GM08714 (cell line): Measurements from ENCODE around the gene UPK3B.
"Not testable (repeated sequence)": the region's sequence is repeated elsewhere in the genome, so short reads cannot be mapped to it uniquely, and the experiment has no call there.

Experiments used
- H3K4me3 ChIP-seq: fragments of 200-500 bp; sonication (Bioruptor generic); 2 replicates; pipeline ENCODE4 v1.5.1; 2014; ENCODE audit warnings: mild to moderate bottlenecking, low read length, inconsistent platforms
- ZNF274 ChIP-seq: IDR thresholded peaks from 2 replicates; pipeline ENCODE4 v1.6.1; 2012; ENCODE audit warnings: mild to moderate bottlenecking, low read depth, low read length

The UPK3B gene

GRCh38 chr7:76487969-76488368 is 22.4 kb upstream of the UPK3B start:
- not testable (repeated sequence) for H3K4me3 ChIP-seq

- not testable (repeated sequence) for H3K4me3 ChIP-seq
Observed at GRCh38 chr7:76492139-76492538, 18.2 kb upstream of the UPK3B start.

GRCh38 chr7:76495717-76496116 is 14.6 kb upstream of the UPK3B start:
- H3K4me3 ChIP-seq = not testable (repeated sequence)

GRCh38 chr7:76497918-76498582 is 12.3 kb upstream of the UPK3B start:
- H3K4me3 ChIP-seq = not testable (repeated sequence)

- H3K4me3 ChIP-seq = not testable (repeated sequence)
Observed at GRCh38 chr7:76498583-76499200, 11.7 kb upstream of the UPK3B start.

- H3K4me3 ChIP-seq = not testable (repeated sequence)
Observed at GRCh38 chr7:76499201-76499923, 11.0 kb upstream of the UPK3B start.

- not testable (repeated sequence) for H3K4me3 ChIP-seq
Observed at GRCh38 chr7:76499924-76500241, 10.5 kb upstream of the UPK3B start.

GRCh38 chr7:76502224-76502623 is 8.1 kb upstream of the UPK3B start:
- not testable (repeated sequence) for H3K4me3 ChIP-seq

GRCh38 chr7:76502836-76503235 is 7.5 kb upstream of the UPK3B start:
- H3K4me3 ChIP-seq = not testable (repeated sequence)

- H3K4me3 ChIP-seq = not testable (repeated sequence)
Observed at GRCh38 chr7:76503244-76503643, 7.1 kb upstream of the UPK3B start.

- not testable (repeated sequence) for H3K4me3 ChIP-seq
Observed at GRCh38 chr7:76504351-76505167, 5.8 kb upstream of the UPK3B start.

GRCh38 chr7:76505168-76506080 is 4.9 kb upstream of the UPK3B start:
- no peak overlapping the region for H3K4me3 ChIP-seq
- TF ChIP-seq ZNF274 = no peak

- TF ChIP-seq ZNF274 = no peak
- H3K4me3 ChIP-seq = no peak overlapping the region
Observed at GRCh38 chr7:76506081-76506440, 4.3 kb upstream of the UPK3B start.

- not testable (repeated sequence) for H3K4me3 ChIP-seq
Observed at GRCh38 chr7:76506643-76507042, 3.7 kb upstream of the UPK3B start.
